Amygdala (tissue), 56 donors: ENCODE results near the gene RTEL1.
A peak's percentile ranks its signal among the peaks of the same experiment; 100 is the strongest.
"Not testable (repeated sequence)": the region's sequence is repeated elsewhere in the genome, so short reads cannot be mapped to it uniquely, and the experiment has no call there.

Source experiments
- DNase-seq, 56 donors: peaks; one replicate each; lab custom pipeline; 2025; lab: John Stamatoyannopoulos, UW

The RTEL1 gene

DNA sequence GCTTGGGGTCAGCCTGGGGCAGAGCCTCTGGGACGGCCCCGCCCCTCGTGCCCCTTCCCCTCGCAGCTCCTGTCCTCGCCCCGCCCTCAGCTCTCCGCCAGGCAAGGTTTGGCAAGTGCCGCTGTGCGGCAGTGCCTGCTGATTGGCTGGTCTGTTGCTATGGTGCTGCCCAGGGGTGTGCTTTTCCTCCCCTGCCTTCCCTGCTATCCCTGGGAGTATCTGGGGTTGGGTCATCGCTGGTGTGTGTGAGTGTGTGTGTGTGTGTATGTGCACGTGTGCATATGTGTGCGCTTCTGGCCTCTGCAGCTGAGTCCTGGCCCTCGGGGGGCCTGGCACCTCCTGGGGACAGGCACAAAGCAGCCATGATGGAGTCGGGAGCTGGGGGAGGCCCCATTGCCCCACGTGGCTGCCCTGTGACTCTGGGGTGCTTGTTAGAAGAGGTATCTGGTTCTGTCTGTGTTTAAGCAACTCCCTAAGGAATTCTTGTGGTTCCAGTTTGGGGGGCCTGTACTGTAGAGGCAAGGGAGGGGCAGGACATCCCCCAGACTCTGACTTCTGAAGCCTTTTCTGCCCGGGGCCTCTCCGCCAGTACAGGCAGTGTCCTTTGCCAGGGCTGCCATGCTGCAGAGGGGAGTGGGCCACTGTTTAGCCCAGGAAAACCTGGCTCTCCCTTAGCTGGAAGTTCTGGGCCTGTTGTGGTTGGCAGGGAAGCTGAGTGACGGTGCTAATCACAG is 6.9 kb downstream of the RTEL1 start:
- DNase-seq: peak in 36 of 56 donors; percentile 6 to 73 (median 49)

DNA sequence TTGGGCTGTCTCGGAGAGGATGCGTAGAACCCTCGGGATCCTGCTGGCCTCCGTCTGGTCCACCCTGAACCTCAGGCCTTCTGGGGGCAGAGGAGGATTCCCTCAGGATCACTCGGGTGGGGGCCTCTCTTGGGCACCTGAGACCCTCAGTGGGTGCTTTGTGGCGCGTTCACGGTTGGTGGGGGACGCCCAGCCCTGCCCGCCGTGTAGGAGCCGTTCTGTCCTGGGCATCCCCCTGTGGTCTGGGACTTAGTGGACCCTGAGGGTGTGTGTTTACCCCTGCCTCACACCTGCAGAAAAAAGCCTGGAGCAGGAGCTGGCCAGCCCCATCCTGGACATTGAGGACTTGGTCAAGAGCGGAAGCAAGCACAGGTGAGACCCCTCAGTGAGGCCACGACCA is 7.6 kb downstream of the RTEL1 start:
- no peak for DNase-seq

DNA sequence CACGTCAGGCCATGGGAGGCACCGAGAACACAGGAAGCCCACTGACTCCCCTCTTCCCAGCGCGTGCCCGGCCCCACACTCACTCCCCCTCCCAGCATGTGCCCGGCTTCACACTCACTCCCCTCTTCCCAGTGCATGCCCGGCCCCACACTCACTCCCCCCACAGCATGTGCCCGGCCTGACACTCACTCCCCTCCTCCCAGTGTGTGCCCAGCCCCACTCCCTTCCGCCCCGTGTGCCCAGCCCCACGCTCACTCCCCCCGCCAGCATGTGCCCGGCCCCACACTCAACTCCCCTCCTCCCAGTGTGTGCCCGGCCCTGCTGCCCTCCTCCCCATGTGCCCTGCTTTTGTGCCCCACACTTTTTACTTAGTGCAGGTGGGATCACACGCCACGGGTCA is 9.7 kb downstream of the RTEL1 start:
- DNase-seq: no peak

DNA sequence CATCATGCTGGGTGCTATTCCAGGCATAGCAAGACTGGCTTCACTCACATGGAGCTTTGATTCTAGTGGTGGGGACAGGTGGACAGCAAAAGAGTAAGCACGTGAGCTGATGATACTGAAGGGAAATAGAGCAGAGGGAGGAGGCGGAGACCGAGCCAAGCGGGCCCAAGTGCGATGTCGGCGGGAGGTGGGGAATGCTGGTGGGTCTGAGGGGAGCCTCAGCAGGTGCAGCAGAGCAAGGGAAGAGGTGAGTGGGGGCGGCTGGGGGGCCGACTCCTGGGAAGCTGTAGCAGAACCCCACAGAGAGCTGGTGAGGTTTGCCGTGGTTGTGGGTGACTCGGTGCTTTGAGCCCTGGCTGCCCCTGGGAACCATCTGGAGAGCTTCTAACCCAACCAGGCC is 10.2 kb downstream of the RTEL1 start:
- DNase-seq: no peak

DNA sequence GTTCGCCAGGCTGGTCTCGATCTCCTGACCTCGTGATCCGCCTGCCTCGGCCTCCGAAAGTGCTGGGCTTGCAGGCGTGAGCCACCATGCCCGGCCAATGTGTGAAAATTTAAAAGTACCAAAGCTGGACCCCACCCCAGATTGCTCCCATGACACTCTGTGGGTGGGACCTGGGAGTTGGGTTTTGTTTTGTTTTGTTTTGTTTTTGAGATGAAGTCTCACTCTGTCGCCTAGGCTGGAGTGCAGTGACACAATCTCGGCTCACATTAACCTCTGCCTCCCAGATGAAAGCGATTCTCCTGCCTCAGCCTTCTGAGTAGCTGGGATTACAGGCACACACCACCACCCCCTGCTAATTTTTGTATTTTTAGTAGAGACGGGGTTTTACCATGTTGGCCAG is 13.6 kb downstream of the RTEL1 start:
- DNase-seq: not testable (repeated sequence)

DNA sequence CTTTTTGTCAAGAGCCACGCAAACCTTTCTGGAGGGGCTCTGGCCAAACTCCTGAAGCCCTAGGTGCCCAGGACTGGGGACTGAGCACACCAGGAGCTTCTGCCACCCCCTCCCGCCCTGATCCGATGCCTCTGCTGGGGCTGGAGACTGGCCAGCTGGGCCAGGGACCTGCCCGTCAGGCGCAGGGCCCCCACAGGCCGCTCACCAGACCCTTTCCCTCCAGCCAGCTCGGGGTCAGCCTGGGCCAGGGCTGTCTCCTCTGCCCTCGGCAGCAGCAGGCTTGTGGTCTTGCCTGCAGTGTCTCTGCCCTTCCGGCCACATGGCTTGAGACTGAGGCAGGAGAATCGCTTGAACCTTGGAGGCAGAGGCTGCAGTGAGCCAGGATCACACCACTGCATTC is 14.6 kb downstream of the RTEL1 start:
- no peak for DNase-seq

DNA sequence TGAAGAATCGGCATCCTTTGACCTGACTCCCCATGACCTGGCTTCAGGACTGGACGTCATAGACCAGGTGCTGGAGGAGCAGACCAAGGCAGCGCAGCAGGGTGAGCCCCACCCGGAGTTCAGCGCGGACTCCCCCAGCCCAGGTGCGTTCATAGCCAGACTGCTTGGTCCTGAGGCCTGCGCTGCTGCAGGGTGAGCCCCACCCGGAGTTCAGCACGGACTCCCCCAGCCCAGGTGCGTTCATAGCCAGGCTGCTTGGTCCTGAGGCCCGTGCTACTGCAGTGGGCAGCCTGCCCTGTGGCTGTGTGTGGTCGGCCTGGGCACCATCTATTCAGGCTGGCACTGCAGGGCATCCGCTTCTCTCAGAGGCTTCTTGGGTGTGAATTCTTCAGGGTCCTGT is 15.8 kb downstream of the RTEL1 start:
- no peak for DNase-seq

DNA sequence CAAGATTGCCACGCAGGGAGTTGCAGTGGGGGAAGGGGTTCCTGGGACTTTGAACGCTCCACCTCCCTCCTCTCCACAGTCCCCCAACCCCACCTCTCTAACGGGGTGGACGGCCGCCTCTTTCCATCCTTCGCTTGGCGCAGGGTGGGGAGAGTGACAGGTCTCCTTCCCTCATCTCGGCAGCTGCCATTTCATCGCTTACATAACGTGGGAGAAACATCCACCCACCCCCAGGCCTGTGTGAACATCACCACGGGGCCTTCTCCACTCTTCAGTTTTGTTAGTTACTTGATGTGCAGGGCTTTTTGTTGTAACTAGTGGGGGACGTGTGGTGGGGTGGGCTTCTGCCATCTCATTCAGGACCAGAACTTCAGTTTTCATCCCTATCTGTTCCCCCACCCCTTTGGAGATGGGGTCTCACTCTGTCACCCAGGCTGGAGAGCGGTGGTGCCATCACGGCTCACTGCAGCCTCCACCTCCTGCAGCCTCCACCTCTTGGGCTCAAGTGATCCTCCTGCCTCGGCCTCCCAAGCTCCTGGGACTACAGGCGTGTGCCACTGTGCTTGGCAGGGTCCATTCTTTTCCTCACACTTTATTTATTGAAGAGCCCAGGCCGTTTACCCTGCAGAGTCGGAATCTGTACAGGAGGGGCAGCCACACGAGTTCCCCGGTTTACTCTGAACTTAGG is 17.7 kb downstream of the RTEL1 start:
- peak in 1 of 56 donors; percentile 14 for DNase-seq

DNA sequence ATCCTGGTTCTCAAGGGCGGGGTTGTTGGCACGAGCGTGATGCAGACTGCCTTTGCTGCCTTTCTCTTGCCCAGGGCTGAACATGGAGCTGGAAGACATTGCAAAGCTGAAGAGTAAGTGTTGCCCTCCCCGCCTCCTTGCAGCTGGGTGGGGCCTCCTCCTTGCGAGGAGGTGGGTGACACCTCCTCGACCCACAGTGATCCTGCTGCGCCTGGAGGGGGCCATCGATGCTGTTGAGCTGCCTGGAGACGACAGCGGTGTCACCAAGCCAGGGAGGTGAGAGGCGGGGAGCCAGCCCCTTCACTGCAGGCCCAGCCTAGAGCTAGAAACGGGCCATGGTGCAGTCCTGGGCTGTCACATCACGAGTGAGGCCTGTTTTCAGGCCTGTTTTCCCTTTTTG is 20.0 kb downstream of the RTEL1 start:
- DNase-seq: no peak

DNA sequence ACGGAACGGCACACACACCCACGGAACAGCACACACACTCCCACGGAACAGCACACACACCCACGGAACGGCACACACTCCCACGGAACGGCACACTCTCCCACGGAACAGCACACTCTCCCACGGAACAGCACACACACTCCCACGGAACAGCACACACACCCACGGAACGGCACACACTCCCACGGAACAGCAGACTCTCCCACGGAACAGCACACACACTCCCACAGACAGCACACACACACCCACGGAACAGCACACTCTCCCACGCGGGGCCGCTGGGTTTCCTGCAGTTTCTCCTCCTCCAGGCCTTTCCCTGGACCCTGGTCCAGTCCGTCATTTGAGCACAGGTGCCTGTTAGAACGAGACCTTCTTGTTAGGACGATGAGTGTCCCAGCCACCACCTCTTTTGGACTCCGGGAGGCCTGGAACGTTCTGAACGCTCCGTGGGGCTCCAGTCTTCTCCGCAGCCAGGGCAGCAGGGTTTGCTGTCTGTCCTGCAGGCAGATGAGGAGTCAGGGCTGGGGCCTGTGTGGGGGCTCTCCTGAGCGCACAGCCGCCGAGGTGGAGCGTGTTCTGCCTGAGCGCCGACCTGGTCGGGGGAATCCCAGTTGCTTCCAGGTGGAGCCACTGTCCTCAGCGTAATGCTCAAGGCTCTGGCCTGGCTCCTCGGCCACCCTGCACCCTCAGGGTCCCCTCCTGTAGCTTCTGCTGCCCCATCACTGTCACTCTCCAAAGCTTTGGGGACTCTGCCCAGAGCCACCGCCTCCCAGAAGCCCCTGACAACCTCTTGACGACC is 20.8 kb downstream of the RTEL1 start:
- no peak for DNase-seq

DNA sequence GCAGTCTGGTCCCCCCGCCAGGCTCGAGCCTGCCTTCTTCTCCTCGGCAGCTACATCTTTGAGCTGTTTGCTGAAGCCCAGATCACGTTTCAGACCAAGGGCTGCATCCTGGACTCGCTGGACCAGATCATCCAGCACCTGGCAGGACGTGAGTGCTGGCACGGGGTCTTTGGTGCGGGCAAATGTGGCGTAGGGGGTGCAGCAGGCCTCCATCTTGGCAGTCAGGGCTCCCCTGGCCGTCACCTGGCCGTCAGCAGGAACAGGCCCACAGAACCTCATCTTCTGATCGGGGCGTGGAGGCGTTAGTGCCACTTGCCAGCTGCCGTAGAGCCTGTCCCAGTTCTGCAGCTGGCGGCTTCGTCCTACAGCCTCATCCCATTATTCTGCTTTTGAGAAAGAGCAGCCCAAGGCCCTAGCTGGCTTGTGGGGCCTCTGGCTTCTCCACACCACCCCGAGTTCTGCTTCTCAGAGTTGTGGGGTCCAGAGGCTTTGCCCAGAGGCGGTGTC is 21.7 kb downstream of the RTEL1 start:
- no peak for DNase-seq

DNA sequence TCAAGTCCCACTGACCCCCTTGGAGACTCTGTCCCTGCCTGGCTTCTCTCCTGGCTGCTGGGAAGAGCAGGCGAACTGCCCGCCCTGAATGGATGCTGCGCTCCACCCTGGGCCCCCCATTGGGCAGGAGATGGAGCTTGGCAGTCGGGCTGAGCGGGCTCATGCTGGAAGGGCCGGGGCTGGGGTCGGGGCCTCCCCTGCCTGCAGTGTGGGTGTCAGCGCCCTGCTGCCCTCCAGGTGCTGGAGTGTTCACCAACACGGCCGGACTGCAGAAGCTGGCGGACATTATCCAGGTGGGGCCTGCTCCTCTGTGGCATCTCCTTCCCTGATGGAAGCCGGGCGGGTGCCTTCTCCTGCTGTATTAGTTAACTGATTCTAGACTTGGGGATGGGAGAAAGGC is 22.3 kb downstream of the RTEL1 start:
- DNase-seq: no peak

DNA sequence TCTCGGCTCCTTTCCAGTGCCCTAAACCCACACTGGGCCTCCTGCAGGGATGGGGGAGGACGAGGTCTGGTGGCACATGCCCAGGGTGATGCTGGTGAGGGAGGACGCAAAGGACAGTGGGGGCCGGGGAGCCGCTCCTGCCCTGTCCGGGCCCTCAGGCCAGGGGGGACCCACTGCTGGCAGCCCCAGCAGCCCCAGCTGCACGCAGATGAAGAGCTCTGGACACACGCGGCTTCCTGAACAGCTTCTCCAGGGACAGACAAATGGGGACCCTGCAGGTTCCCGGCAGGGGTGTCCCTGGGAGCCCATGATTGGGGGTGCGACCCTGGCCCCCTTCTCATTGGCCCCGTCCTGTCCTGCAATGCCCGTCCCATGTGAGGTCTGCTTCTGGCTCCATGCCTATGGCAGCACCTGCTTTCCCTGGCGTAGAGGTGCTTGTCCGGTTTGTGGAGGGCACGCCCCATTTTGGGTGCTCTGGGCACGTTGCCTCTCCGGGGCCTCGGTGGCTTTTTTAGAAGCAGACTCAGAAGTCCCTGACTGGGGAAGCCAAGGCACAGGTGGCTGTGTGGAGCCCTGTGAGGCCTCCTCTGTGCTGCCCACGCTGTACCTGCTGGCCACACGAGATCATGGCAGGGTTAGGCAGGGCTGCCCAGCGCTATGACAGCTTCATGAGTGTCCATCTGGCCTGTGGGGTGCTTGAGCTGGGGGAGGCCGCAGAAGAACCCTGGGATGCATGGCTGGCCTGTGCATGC is 22.9 kb downstream of the RTEL1 start:
- no peak for DNase-seq

DNA sequence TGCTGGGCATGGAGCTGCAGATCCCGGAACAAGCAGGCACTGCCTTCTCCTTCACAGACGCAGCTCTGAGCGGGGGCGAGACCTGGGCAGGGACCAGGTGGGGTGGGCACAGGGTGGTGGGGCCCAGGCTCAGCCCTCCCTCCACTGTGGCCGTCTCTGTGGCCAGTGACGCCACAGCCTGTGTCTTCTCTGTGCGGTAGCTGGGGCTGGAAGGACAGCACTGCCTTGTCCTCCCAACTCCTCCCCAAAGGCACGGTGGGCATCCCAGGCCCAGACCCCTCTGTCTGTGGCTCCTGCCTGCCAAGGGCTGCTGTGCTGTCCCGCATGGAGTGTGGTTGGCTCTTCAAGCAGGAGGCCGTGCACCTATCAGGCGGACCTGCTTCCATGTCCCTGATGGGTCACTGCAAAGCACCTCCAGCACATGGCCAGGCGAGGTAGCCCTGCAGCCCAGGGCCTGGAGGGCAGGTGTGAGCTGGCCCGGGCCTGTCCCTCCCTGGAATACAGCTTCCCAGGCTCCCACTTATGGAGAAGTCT is 23.6 kb downstream of the RTEL1 start:
- DNase-seq: no peak

DNA sequence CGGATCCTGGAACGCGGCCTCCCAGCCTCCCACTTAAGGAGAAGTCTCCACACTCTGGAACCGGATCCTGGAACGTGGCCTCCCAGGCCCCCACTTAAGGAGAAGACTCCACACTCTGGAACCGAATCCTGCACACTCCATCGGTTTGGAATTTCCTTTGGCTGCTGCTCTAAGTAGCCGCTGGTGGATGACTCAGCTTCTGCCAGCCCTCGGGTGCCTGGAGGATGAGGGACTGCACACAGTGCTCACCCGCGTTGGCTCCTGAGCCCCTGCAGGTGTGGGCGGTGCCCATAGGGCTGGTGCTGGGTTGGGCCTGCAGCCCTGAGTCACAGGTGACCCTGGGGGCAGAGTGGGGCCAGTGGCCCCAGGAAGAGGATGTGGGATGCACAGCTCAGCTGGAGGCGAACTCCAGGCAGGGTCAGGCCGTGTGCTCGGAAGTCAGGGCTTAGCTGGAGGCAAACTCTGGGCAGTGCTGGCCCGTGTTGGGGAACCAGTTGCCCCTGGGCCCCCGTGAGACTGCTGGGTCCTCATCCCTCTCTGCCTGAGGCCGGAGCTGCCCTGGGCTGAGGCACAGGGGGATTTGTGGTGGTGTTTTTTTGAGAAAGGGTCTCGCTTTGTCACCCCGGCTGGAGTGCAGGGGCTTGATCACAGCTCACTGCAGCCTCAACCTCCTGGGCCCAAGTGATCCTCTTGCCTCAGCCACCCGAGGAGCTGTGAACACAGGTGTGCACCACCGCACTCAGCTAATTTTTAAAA is 24.4 kb downstream of the RTEL1 start:
- DNase-seq: peak in 12 of 56 donors; percentile 7 to 45 (median 16)

DNA sequence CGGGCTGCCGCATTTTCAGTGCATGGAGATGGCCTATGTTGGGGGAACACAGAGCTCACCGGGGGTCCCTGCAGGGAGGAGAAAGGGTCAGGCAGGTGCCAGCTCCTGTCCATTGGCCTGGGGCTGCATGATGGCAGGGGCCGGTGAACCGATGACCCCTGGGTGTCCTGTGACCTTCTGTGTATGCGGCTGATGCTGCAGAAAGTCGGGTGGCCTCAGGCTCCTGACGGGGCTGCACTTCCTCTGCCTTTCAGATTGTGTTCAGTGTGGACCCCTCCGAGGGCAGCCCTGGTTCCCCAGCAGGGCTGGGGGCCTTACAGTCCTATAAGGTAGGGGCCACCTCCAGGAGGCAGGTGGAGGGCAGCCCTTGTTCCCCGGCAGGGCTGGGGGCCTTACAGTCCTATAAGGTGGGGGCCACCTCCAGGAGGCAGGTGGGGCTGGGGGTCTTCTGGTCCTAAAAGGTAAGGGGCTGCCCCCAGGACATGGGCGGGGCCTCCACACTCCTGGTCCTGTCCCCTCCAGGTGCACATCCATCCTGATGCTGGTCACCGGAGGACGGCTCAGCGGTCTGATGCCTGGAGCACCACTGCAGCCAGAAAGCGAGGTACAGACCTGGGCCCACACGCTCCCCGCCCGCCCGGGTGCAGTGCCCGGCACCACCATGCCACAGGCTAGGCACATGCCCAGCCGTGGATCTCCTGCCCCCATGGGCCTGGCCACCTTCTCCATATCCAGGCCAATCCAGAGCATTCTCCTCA is 27.3 kb downstream of the RTEL1 start:
- DNase-seq: no peak

DNA sequence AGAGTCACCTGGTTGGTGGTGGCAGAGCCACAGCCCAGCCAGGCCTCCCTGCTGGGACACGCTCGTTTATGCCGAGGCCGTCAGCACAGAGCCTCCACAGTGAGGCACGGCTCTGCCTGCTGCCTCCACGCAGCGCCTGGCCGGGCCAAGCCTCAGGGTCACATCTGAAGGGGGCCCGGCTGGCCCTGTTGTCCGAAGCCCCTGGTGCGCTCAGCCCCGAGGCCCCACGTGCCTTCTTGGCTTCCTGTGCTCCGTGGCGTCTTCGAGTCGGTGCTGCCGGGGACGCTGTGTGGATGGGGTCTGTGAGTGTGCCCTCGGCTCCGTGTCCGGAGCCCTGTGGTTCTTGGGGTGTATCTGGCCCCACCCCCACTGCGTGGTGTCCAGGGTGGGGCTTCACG is 28.0 kb downstream of the RTEL1 start:
- no peak for DNase-seq

DNA sequence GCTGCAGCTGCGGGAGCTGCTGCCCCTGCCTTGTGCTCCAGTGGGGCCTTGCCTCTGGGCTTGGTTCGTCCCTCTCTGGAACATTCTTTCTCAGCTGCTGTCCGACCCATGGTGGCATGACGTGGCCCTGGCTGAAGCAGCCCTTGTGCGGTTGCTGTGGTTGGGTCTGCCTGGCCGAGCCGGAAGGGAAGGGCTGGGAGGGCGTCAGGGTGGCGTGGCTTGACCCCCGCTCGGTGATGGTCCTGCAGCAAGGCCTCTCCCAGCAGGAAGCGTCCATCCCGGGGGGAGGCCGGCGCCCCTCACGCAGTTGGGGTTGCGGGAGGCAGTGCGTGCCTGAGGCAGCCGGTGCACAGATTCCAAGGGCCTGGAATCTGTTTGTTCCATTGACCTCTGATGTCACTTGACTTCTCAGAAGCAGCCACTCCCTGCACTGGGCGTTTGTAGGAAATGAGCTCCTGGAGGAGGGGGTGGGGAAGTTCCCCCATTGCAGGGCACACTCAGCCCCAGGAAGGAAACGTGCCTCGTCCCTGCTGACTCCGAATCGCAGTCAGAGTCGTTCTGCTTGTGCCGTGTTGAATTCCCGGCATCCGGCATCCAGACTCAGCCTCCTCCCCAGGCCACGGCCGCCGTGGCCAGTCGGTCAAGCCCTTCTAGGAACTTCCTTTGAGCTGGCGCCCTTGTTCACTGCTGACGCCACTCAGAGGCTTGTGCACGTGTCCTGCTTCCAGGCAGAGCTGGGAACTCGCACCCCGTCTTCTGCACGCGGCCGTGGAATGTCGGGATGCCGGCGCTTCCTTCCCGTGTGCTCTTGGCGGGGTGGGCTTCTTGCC is 28.6 kb downstream of the RTEL1 start:
- no peak for DNase-seq
